NK-92 (cell line): Measurements from ENCODE around the gene TBL1Y.
"Not testable (repeated sequence)": the region's sequence is repeated elsewhere in the genome, so short reads cannot be mapped to it uniquely, and the experiment has no call there.

Experiments
- DNase-seq: peaks from one replicate; lab custom pipeline; 2025; ENCODE audit not compliant: unreplicated experiment; lab: John Stamatoyannopoulos, UW

The TBL1Y gene

GRCh38 chrY:6972271-6972887, 61.9 kb downstream of the TBL1Y start:
- DNase-seq, result no peak

- no peak for DNase-seq
Observed at GRCh38 chrY:6974971-6975370, 64.5 kb downstream of the TBL1Y start.

GRCh38 chrY:6977783-6978182, 67.3 kb downstream of the TBL1Y start:
- DNase-seq, result no peak

GRCh38 chrY:6983221-6983620, 72.7 kb downstream of the TBL1Y start:
- no peak for DNase-seq

GRCh38 chrY:6987811-6988210, 77.3 kb downstream of the TBL1Y start:
- no peak for DNase-seq

- no peak for DNase-seq
Observed at GRCh38 chrY:6989886-6990620, 79.6 kb downstream of the TBL1Y start.

GRCh38 chrY:6992041-6992440, 81.5 kb downstream of the TBL1Y start:
- no peak for DNase-seq

- DNase-seq, result no peak
Observed at GRCh38 chrY:6995987-6996386, 85.5 kb downstream of the TBL1Y start.

GRCh38 chrY:6997503-6998066, 87.1 kb downstream of the TBL1Y start:
- DNase-seq, result no peak

GRCh38 chrY:6999905-7000304, 89.4 kb downstream of the TBL1Y start:
- DNase-seq, result no peak

- no peak for DNase-seq
Observed at GRCh38 chrY:7002581-7002980, 92.1 kb downstream of the TBL1Y start.

- DNase-seq, result no peak
Observed at GRCh38 chrY:7007911-7008310, 97.4 kb downstream of the TBL1Y start.

- DNase-seq, result no peak
Observed at GRCh38 chrY:7008578-7009355, 98.3 kb downstream of the TBL1Y start.

GRCh38 chrY:7013051-7013450, 102.6 kb downstream of the TBL1Y start:
- DNase-seq, result no peak

- no peak for DNase-seq
Observed at GRCh38 chrY:7016521-7016920, 106.0 kb downstream of the TBL1Y start.

- no peak for DNase-seq
Observed at GRCh38 chrY:7017244-7018080, 107.0 kb downstream of the TBL1Y start.

GRCh38 chrY:7039037-7039436, 128.5 kb downstream of the TBL1Y start:
- no peak for DNase-seq

- DNase-seq, result no peak
Observed at GRCh38 chrY:7040662-7041061, 130.2 kb downstream of the TBL1Y start.

- DNase-seq, result no peak
Observed at GRCh38 chrY:7041983-7042382, 131.5 kb downstream of the TBL1Y start.

- not testable (repeated sequence) for DNase-seq
Observed at GRCh38 chrY:7052461-7052860, 142.0 kb downstream of the TBL1Y start.

GRCh38 chrY:7056886-7057285, 146.4 kb downstream of the TBL1Y start:
- no peak for DNase-seq
